ENCODE results near the gene HDLBP. TPM values are rescaled to one million over a fixed set of nuclear protein-coding genes. Genes with fewer than 3 reads are reported as not detected.

The HDLBP gene
- polyA plus RNA-seq, 1 experiment, result 707 TPM

GRCh38 chr2:241350530-241350877 is 35.0 kb upstream of the HDLBP start:
- ChIA-PET POLR2A (no interaction called here), CTCF (no interaction called here)
- Histone ChIP-seq H3K4me3 (ENCODE audit: low read depth, low read length) (no peak overlapping the region), H3K27ac (ENCODE audit: low read depth, low read length) (no peak overlapping the region), H3K27me3 (ENCODE audit: control insufficient read depth, insufficient read depth, low read length) (no peaks in the 10 kb centered on the region), H3K9me3 (ENCODE audit: control insufficient read depth, insufficient read depth, low read length) (no peaks in the 10 kb centered on the region; the same call in 1 of the 2 replicates)
- TF ChIP-seq CTCF (IDR thresholded peaks at IDR 0.05; ENCODE audit: low read depth, low read length), result no peak
- DNase-seq (ENCODE audit: low read depth, low spot score), result no peak

- H3K4me3 ChIP-seq (ENCODE audit: low read depth, low read length), result no peak overlapping the region
- no peaks in the 10 kb centered on the region for H3K27me3 ChIP-seq (ENCODE audit: control insufficient read depth, insufficient read depth, low read length)
- ChIA-PET POLR2A (no interaction called here), CTCF (no interaction called here)
- H3K27ac ChIP-seq (ENCODE audit: low read depth, low read length), result no peak overlapping the region
- DNase-seq (ENCODE audit: low read depth, low spot score), result no peak
- no peaks in the 10 kb centered on the region for H3K9me3 ChIP-seq (ENCODE audit: control insufficient read depth, insufficient read depth, low read length)
- TF ChIP-seq CTCF (IDR thresholded peaks at IDR 0.05; ENCODE audit: low read depth, low read length), result no peak
Observed at GRCh38 chr2:241349941-241350340, 34.5 kb upstream of the HDLBP start.

- Histone ChIP-seq H3K27ac (ENCODE audit: low read depth, low read length) (no peak overlapping the region), H3K9me3 (ENCODE audit: control insufficient read depth, insufficient read depth, low read length) (no peaks in the 10 kb centered on the region), H3K27me3 (ENCODE audit: control insufficient read depth, insufficient read depth, low read length) (no peaks in the 10 kb centered on the region), H3K4me3 (ENCODE audit: low read depth, low read length) (no peak overlapping the region)
- no peak for TF ChIP-seq CTCF (IDR thresholded peaks at IDR 0.05; ENCODE audit: low read depth, low read length)
- DNase-seq (ENCODE audit: low read depth, low spot score), result no peak
- ChIA-PET POLR2A (interaction anchor here (0.6 to 1.2 kb wide), 2 partner anchors 29 to 198 kb away, joined by 3 to 4 read pairs; partner anchors contain the start of gene SEPTIN2), CTCF (no interaction called here)
Observed at GRCh38 chr2:241344925-241345651, 29.6 kb upstream of the HDLBP start.

- TF ChIP-seq CTCF (IDR thresholded peaks at IDR 0.05; ENCODE audit: low read depth, low read length), result no peak
- DNase-seq (ENCODE audit: low read depth, low spot score), result no peak
- Histone ChIP-seq H3K27ac (ENCODE audit: low read depth, low read length) (no peak overlapping the region), H3K27me3 (ENCODE audit: control insufficient read depth, insufficient read depth, low read length) (no peaks in the 10 kb centered on the region), H3K4me3 (ENCODE audit: low read depth, low read length) (no peak overlapping the region), H3K9me3 (ENCODE audit: control insufficient read depth, insufficient read depth, low read length) (no peaks in the 10 kb centered on the region)
- ChIA-PET POLR2A (interaction anchor here (0.6 kb wide), 1 partner anchor 83 kb away, joined by 5 read pairs; no protein-coding TSS in a partner anchor), CTCF (no interaction called here)
Observed at GRCh38 chr2:241340631-241341163, 25.2 kb upstream of the HDLBP start.

- Histone ChIP-seq H3K4me3 (ENCODE audit: low read depth, low read length) (no peak overlapping the region), H3K9me3 (ENCODE audit: control insufficient read depth, insufficient read depth, low read length) (no peaks in the 10 kb centered on the region), H3K27ac (ENCODE audit: low read depth, low read length) (peak overlapping the region; percentile 47), H3K27me3 (ENCODE audit: control insufficient read depth, insufficient read depth, low read length) (no peaks in the 10 kb centered on the region)
- ChIA-PET POLR2A (interaction anchor here (0.6 kb wide), 1 partner anchor 82 kb away, joined by 5 read pairs; no protein-coding TSS in a partner anchor), CTCF (no interaction called here)
- TF ChIP-seq CTCF (IDR thresholded peaks at IDR 0.05; ENCODE audit: low read depth, low read length), result no peak
- no peak for DNase-seq (ENCODE audit: low read depth, low spot score)
Observed at GRCh38 chr2:241339839-241340630, 24.6 kb upstream of the HDLBP start.

Data from AG04450 (cell line).